C4-2B (cell line): ENCODE data around the gene ERCC2.

Source experiments
- H3K27ac ChIP-seq: fragments of 450-650 bp; 2 replicates; pipeline ENCODE4 v1.5.1; 2017
- CTCF ChIP-seq: fragments of 450-650 bp; conservative IDR thresholded peaks from 2 replicates; pipeline ENCODE4 v1.5.1; 2017; ENCODE audit warnings: mild to moderate bottlenecking
- ZFX ChIP-seq: fragments of 450-650 bp; IDR thresholded peaks from 2 replicates; pipeline ENCODE4 v1.6.1; 2017

ERCC2 gene

GRCh38 chr19:45395821-45396617 lies 25.6 kb upstream of the ERCC2 start:
- TF ChIP-seq CTCF = no peak
- TF ChIP-seq ZFX = no peak
- H3K27ac ChIP-seq = no peak overlapping the region

- H3K27ac ChIP-seq = no peak overlapping the region
- TF ChIP-seq ZFX = no peak
- no peak for TF ChIP-seq CTCF
Measured at GRCh38 chr19:45391871-45392665, 21.7 kb upstream of the ERCC2 start.

GRCh38 chr19:45391346-45391745 lies 21.0 kb upstream of the ERCC2 start:
- no peak for TF ChIP-seq ZFX
- no peak for TF ChIP-seq CTCF
- H3K27ac ChIP-seq = no peak overlapping the region

GRCh38 chr19:45385392-45386221 lies 15.2 kb upstream of the ERCC2 start:
- no peak for TF ChIP-seq CTCF
- TF ChIP-seq ZFX = no peak
- no peak overlapping the region for H3K27ac ChIP-seq

DNA sequence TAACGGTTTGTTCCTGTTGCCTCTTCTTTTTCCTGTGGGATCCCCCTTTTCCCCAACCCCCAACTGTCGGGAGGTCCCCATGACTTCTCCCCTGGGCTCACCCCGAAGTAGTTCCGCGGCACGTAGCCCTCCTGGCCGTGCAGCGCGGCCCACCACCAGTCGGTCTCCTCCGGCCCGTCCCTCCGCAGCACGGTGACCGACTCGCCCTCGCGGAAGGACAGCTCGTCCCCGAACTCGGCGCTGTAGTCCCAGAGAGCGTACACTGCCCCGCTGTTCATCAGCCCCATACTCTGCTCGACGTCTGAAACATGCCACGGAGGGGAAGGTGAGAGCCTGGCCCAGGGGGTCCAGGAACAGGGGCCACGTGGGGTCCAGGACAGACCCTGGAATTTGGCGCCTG lies 12.1 kb upstream of the ERCC2 start:
- H3K27ac ChIP-seq = no peak overlapping the region
- TF ChIP-seq ZFX = no peak
- TF ChIP-seq CTCF = no peak

GRCh38 chr19:45380107-45380506 lies 9.7 kb upstream of the ERCC2 start:
- H3K27ac ChIP-seq = no peak overlapping the region
- TF ChIP-seq ZFX (no peak), CTCF (no peak)
